ENCODE results near the gene PLA2G4E.

Gene PLA2G4E

GRCh38 chr15:42016971-42017370 lies 3.9 kb downstream of the PLA2G4E start:
- H3K9me3 Mint-ChIP-seq, result no peaks in the 10 kb centered on the region
- no peak overlapping the region for H3K27ac Mint-ChIP-seq
- DNase-seq, result no peak
- H3K36me3 Mint-ChIP-seq (ENCODE audit: low read depth), result no peaks in the 10 kb centered on the region
- no peaks in the 10 kb centered on the region for H3K27me3 Mint-ChIP-seq
- no peak overlapping the region for H3K4me3 Mint-ChIP-seq
- H3K4me1 Mint-ChIP-seq (ENCODE audit: low read depth), result no peaks in the 10 kb centered on the region

GRCh38 chr15:42014406-42014805 lies 6.4 kb downstream of the PLA2G4E start:
- Mint-ChIP-seq H3K27ac (no peak overlapping the region), H3K9me3 (no peaks in the 10 kb centered on the region), H3K36me3 (ENCODE audit: low read depth) (no peaks in the 10 kb centered on the region), H3K4me3 (no peak overlapping the region), H3K4me1 (ENCODE audit: low read depth) (peaks cover 15% of the 10 kb centered on the region), H3K27me3 (no peaks in the 10 kb centered on the region)
- no peak for DNase-seq

- peaks cover 15% of the 10 kb centered on the region for H3K4me1 Mint-ChIP-seq (ENCODE audit: low read depth)
- no peak for DNase-seq
- H3K4me3 Mint-ChIP-seq, result no peak overlapping the region
- no peaks in the 10 kb centered on the region for H3K9me3 Mint-ChIP-seq
- H3K27me3 Mint-ChIP-seq, result no peaks in the 10 kb centered on the region
- no peak overlapping the region for H3K27ac Mint-ChIP-seq
- no peaks in the 10 kb centered on the region for H3K36me3 Mint-ChIP-seq (ENCODE audit: low read depth)
Observed at GRCh38 chr15:42012928-42013482, 7.8 kb downstream of the PLA2G4E start.

- Mint-ChIP-seq H3K4me1 (ENCODE audit: low read depth) (peaks cover 18% of the 10 kb centered on the region), H3K4me3 (no peak overlapping the region), H3K9me3 (no peaks in the 10 kb centered on the region), H3K27me3 (no peaks in the 10 kb centered on the region), H3K27ac (no peak overlapping the region), H3K36me3 (ENCODE audit: low read depth) (no peaks in the 10 kb centered on the region)
- no peak for DNase-seq
Observed at GRCh38 chr15:42012241-42012640, 8.6 kb downstream of the PLA2G4E start.

- no peak for DNase-seq
- peaks cover 20% of the 10 kb centered on the region for H3K4me1 Mint-ChIP-seq (ENCODE audit: low read depth)
- H3K9me3 Mint-ChIP-seq, result no peaks in the 10 kb centered on the region
- no peak overlapping the region for H3K4me3 Mint-ChIP-seq
- H3K27ac Mint-ChIP-seq, result peak overlapping the region; percentile 70
- H3K27me3 Mint-ChIP-seq, result no peaks in the 10 kb centered on the region
- no peaks in the 10 kb centered on the region for H3K36me3 Mint-ChIP-seq (ENCODE audit: low read depth)
Observed at GRCh38 chr15:42011074-42011473, 9.8 kb downstream of the PLA2G4E start.

GRCh38 chr15:42010434-42010833 lies 10.4 kb downstream of the PLA2G4E start:
- H3K27ac Mint-ChIP-seq, result peak overlapping the region; percentile 70
- peaks cover 21% of the 10 kb centered on the region for H3K4me1 Mint-ChIP-seq (ENCODE audit: low read depth)
- H3K27me3 Mint-ChIP-seq, result no peaks in the 10 kb centered on the region
- no peaks in the 10 kb centered on the region for H3K36me3 Mint-ChIP-seq (ENCODE audit: low read depth)
- H3K9me3 Mint-ChIP-seq, result no peaks in the 10 kb centered on the region
- H3K4me3 Mint-ChIP-seq, result no peak overlapping the region
- no peak for DNase-seq

GRCh38 chr15:42009474-42009873 lies 11.4 kb downstream of the PLA2G4E start:
- Mint-ChIP-seq H3K4me3 (no peak overlapping the region), H3K27me3 (no peaks in the 10 kb centered on the region), H3K9me3 (no peaks in the 10 kb centered on the region), H3K36me3 (ENCODE audit: low read depth) (no peaks in the 10 kb centered on the region), H3K4me1 (ENCODE audit: low read depth) (peaks cover 21% of the 10 kb centered on the region), H3K27ac (no peak overlapping the region)
- DNase-seq, result no peak

GRCh38 chr15:42009022-42009421 lies 11.8 kb downstream of the PLA2G4E start:
- H3K27ac Mint-ChIP-seq, result no peak overlapping the region
- no peaks in the 10 kb centered on the region for H3K27me3 Mint-ChIP-seq
- no peak for DNase-seq
- H3K4me3 Mint-ChIP-seq, result no peak overlapping the region
- H3K9me3 Mint-ChIP-seq, result no peaks in the 10 kb centered on the region
- H3K36me3 Mint-ChIP-seq (ENCODE audit: low read depth), result no peaks in the 10 kb centered on the region
- H3K4me1 Mint-ChIP-seq (ENCODE audit: low read depth), result peaks cover 21% of the 10 kb centered on the region

- H3K9me3 Mint-ChIP-seq, result no peaks in the 10 kb centered on the region
- H3K27ac Mint-ChIP-seq, result peak overlapping the region; percentile 53
- H3K4me3 Mint-ChIP-seq, result no peak overlapping the region
- H3K27me3 Mint-ChIP-seq, result no peaks in the 10 kb centered on the region
- peaks cover 21% of the 10 kb centered on the region for H3K4me1 Mint-ChIP-seq (ENCODE audit: low read depth)
- no peaks in the 10 kb centered on the region for H3K36me3 Mint-ChIP-seq (ENCODE audit: low read depth)
- no peak for DNase-seq
Observed at GRCh38 chr15:42007386-42007785, 13.5 kb downstream of the PLA2G4E start.

GRCh38 chr15:42002333-42002732 lies 18.5 kb downstream of the PLA2G4E start:
- no peak for DNase-seq
- Mint-ChIP-seq H3K36me3 (ENCODE audit: low read depth) (no peaks in the 10 kb centered on the region), H3K9me3 (no peaks in the 10 kb centered on the region), H3K27me3 (peaks cover 6% of the 10 kb centered on the region), H3K27ac (no peak overlapping the region), H3K4me1 (ENCODE audit: low read depth) (peaks cover 12% of the 10 kb centered on the region), H3K4me3 (no peak overlapping the region)

- Mint-ChIP-seq H3K4me1 (ENCODE audit: low read depth) (peaks cover 10% of the 10 kb centered on the region), H3K27ac (no peak overlapping the region), H3K36me3 (ENCODE audit: low read depth) (no peaks in the 10 kb centered on the region), H3K27me3 (peaks cover 6% of the 10 kb centered on the region), H3K9me3 (no peaks in the 10 kb centered on the region), H3K4me3 (no peak overlapping the region)
- no peak for DNase-seq
Observed at GRCh38 chr15:42001236-42001635, 19.6 kb downstream of the PLA2G4E start.

- peak overlapping the region; percentile 3 for H3K27ac Mint-ChIP-seq
- peaks cover 8% of the 10 kb centered on the region for H3K4me1 Mint-ChIP-seq (ENCODE audit: low read depth)
- no peaks in the 10 kb centered on the region for H3K36me3 Mint-ChIP-seq (ENCODE audit: low read depth)
- no peaks in the 10 kb centered on the region for H3K9me3 Mint-ChIP-seq
- peaks cover 6% of the 10 kb centered on the region for H3K27me3 Mint-ChIP-seq
- no peak overlapping the region for H3K4me3 Mint-ChIP-seq
- DNase-seq, result no peak
Observed at GRCh38 chr15:41999290-42000285, 21.3 kb downstream of the PLA2G4E start.

GRCh38 chr15:41997845-41998244 lies 23.0 kb downstream of the PLA2G4E start:
- Mint-ChIP-seq H3K9me3 (no peaks in the 10 kb centered on the region), H3K27me3 (peaks cover 6% of the 10 kb centered on the region), H3K36me3 (ENCODE audit: low read depth) (no peaks in the 10 kb centered on the region), H3K4me1 (ENCODE audit: low read depth) (peaks cover 8% of the 10 kb centered on the region), H3K4me3 (no peak overlapping the region), H3K27ac (no peak overlapping the region)
- no peak for DNase-seq

GRCh38 chr15:41996921-41997592 lies 23.8 kb downstream of the PLA2G4E start:
- Mint-ChIP-seq H3K36me3 (ENCODE audit: low read depth) (no peaks in the 10 kb centered on the region), H3K4me3 (no peak overlapping the region), H3K27ac (no peak overlapping the region), H3K27me3 (peaks cover 6% of the 10 kb centered on the region), H3K9me3 (no peaks in the 10 kb centered on the region), H3K4me1 (ENCODE audit: low read depth) (peaks cover 8% of the 10 kb centered on the region)
- no peak for DNase-seq

GRCh38 chr15:41996376-41996775 lies 24.5 kb downstream of the PLA2G4E start:
- H3K27ac Mint-ChIP-seq, result no peak overlapping the region
- peaks cover 8% of the 10 kb centered on the region for H3K4me1 Mint-ChIP-seq (ENCODE audit: low read depth)
- no peak overlapping the region for H3K4me3 Mint-ChIP-seq
- H3K36me3 Mint-ChIP-seq (ENCODE audit: low read depth), result no peaks in the 10 kb centered on the region
- no peaks in the 10 kb centered on the region for H3K9me3 Mint-ChIP-seq
- H3K27me3 Mint-ChIP-seq, result peaks cover 6% of the 10 kb centered on the region
- DNase-seq, result no peak
